OCI-LY7 (cell line): Measurements from ENCODE around the gene ATPAF1.

Experiments used
- EZH2phosphoT487 ChIP-seq: fragments of 200-600 bp; sonication (generic); IDR thresholded peaks from 2 replicates; pipeline ENCODE4 v1.6.1; 2018; ENCODE audit warnings: low read depth, borderline replicate concordance, mild to moderate bottlenecking, mixed run types, antibody characterized with exemption, low read length, moderate library complexity, mixed read lengths
- TF ChIP-seq, protein P1 (sequence below): fragments of 200-600 bp; sonication (generic); conservative IDR thresholded peaks from 2 replicates; pipeline ENCODE4 v1.5.1; 2014; ENCODE audit warnings: mild to moderate bottlenecking, antibody characterized with exemption, low read length, moderate library complexity, mixed read lengths

GRCh38 chr1:46690931-46691421 lies 22.8 kb upstream of the ATPAF1 start:
- TF ChIP-seq, protein P1, sequence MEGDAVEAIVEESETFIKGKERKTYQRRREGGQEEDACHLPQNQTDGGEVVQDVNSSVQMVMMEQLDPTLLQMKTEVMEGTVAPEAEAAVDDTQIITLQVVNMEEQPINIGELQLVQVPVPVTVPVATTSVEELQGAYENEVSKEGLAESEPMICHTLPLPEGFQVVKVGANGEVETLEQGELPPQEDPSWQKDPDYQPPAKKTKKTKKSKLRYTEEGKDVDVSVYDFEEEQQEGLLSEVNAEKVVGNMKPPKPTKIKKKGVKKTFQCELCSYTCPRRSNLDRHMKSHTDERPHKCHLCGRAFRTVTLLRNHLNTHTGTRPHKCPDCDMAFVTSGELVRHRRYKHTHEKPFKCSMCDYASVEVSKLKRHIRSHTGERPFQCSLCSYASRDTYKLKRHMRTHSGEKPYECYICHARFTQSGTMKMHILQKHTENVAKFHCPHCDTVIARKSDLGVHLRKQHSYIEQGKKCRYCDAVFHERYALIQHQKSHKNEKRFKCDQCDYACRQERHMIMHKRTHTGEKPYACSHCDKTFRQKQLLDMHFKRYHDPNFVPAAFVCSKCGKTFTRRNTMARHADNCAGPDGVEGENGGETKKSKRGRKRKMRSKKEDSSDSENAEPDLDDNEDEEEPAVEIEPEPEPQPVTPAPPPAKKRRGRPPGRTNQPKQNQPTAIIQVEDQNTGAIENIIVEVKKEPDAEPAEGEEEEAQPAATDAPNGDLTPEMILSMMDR = no peak
- no peak for TF ChIP-seq EZH2phosphoT487
